ENCODE data around the gene RPS5.

- no peak for TF ChIP-seq CTCF (optimal IDR thresholded peaks at IDR 0.05 in 1 of 3, IDR thresholded peaks at IDR 0.05 in 1 of 3, conservative IDR thresholded peaks at IDR 0.05 in 1 of 3; ENCODE audit: extremely low read depth in 1 of 3, insufficient read depth in 2 of 3, low read length in 3 of 3)
- no peak for TF ChIP-seq EZH2 (IDR thresholded peaks at IDR 0.05; ENCODE audit: low read length)
These were observed 48.1 kb upstream of the RPS5 start for GRCh38 chr19:58338825-58339558.

All from keratinocyte (primary cell).